ENCODE data around the gene DDX51.
A peak's percentile ranks its signal among the peaks of the same experiment; 100 is the strongest.
"Not testable (repeated sequence)": the region's sequence is repeated elsewhere in the genome, so short reads cannot be mapped to it uniquely, and the experiment has no call there.

The DDX51 gene

DNA sequence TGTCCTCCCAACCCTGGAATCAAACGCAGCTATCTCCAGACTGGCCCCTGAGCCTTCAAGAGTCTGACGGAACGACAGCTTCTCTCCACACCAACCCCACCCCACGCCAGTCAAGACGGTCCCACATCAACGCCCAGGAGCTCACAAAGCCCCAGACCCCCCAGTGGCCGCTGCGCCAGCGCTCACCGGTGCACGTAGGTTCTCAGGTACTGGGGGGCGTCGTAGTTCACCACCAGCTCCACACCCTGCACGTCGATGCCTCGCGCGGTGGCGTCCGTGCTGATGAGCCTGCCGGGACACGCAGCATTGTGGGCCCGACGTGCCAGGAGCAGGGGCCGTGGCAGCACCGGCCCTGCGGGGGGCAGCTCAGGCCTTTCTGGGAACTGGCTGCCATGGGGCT, 4.2 kb downstream of the DDX51 start:
- no peak for DNase-seq
- H3K27ac ChIP-seq = no peak overlapping the region
- H3K4me3 ChIP-seq (ENCODE audit: low read depth, low read length) = no peak overlapping the region
- peaks cover 46% of the 10 kb centered on the region for H3K36me3 ChIP-seq
- TF ChIP-seq, protein P1, sequence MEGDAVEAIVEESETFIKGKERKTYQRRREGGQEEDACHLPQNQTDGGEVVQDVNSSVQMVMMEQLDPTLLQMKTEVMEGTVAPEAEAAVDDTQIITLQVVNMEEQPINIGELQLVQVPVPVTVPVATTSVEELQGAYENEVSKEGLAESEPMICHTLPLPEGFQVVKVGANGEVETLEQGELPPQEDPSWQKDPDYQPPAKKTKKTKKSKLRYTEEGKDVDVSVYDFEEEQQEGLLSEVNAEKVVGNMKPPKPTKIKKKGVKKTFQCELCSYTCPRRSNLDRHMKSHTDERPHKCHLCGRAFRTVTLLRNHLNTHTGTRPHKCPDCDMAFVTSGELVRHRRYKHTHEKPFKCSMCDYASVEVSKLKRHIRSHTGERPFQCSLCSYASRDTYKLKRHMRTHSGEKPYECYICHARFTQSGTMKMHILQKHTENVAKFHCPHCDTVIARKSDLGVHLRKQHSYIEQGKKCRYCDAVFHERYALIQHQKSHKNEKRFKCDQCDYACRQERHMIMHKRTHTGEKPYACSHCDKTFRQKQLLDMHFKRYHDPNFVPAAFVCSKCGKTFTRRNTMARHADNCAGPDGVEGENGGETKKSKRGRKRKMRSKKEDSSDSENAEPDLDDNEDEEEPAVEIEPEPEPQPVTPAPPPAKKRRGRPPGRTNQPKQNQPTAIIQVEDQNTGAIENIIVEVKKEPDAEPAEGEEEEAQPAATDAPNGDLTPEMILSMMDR (IDR thresholded peaks at IDR 0.05; ENCODE audit: low read depth, low read length) = no peak
- H3K9me3 ChIP-seq (ENCODE audit: severe bottlenecking) = no peaks in the 10 kb centered on the region
- H3K27me3 ChIP-seq (ENCODE audit: insufficient read depth, low read depth, severe bottlenecking) = no peaks in the 10 kb centered on the region

DNA sequence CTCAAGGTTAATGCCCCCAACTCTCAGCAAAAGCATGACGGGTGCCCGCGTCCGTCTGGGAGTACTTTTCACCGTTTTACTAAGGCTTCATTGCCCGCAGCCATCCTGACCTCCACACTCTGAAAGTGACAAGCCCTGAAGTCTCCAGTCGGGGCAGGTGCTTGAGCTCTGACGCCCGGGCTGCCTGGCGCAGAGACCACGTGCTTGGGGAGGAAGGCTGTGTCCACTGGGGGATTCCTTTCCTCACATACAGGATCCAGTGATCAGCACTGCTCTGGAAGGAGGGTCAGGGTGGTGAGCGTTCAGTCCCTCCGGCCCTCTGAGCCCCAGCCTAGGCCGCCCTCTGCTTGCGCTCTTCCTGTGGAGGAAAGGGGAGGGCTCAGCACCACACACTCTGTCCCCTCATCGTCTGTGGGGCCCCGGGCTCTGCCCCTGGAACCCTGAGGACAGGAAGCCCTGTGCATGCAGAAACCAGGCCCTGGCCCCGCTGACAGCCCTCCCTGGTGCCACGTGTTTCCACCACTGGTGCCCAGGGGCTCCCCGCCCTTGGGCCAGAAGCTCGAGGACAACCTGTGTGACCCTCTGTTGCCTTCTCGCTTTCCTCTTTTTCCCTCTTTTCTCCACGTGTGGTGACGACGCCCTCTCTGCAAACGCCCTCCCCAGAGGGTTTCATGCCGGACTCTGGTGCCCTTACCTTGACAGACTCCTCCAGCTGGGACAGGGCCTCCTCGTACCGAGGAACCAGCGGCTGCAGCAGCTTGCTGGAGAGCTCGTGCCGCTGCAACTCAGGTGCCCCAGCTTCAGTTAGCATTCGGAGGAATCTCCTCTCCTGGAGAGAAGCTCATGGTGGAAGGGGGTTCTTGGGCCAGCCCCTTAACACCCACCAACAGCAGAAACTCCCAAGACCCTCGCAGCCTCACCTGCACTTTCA, 4.9 kb downstream of the DDX51 start:
- TF ChIP-seq, protein P1 (IDR thresholded peaks at IDR 0.05; ENCODE audit: low read depth, low read length) = no peak
- Histone ChIP-seq H3K36me3 (peaks cover 46% of the 10 kb centered on the region), H3K27me3 (ENCODE audit: insufficient read depth, low read depth, severe bottlenecking) (no peaks in the 10 kb centered on the region), H3K4me3 (ENCODE audit: low read depth, low read length) (no peak overlapping the region), H3K9me3 (ENCODE audit: severe bottlenecking) (no peaks in the 10 kb centered on the region), H3K27ac (no peak overlapping the region)
- DNase-seq = no peak

DNA sequence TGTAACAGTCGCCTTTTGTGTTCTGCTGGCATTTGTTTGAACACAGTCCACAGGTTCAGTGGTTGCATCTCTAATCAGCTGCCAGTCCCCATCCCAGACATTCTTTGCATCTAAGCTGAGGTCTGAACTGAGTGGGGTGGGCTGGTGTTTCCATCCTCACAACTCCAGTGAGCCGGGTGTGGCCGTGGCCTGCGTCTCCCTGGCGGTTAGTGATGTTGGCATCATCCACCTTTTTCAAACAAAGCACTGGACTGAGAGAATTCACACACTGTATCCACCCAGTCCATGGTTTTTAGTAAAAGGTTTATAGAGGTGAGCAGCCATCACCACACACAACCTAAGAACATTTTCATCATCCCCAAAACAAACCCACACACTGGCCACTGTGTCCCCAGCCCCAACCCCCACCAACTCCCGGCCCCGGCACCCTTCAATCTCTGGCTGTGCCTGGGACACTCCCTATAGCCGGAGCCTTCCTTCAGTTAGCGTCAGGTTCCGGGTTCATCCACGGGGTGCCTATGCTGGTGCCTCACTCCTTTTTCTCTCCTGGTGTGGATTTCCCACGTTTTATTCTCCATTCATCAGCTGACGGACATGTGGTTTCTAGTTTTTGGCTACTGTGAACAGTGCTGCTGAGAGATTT, 6.5 kb downstream of the DDX51 start:
- Histone ChIP-seq H3K27me3 (ENCODE audit: insufficient read depth, low read depth, severe bottlenecking) (no peaks in the 10 kb centered on the region), H3K27ac (no peak overlapping the region), H3K36me3 (peaks cover 44% of the 10 kb centered on the region), H3K9me3 (ENCODE audit: severe bottlenecking) (no peaks in the 10 kb centered on the region), H3K4me3 (ENCODE audit: low read depth, low read length) (no peak overlapping the region)
- TF ChIP-seq, protein P1 (IDR thresholded peaks at IDR 0.05; ENCODE audit: low read depth, low read length) = no peak
- no peak for DNase-seq

- H3K27ac ChIP-seq; H3K9me3 ChIP-seq (ENCODE audit: severe bottlenecking); H3K4me3 ChIP-seq (ENCODE audit: low read depth, low read length); H3K27me3 ChIP-seq (ENCODE audit: insufficient read depth, low read depth, severe bottlenecking); DNase-seq: not testable (repeated sequence)
- peaks cover 30% of the 10 kb centered on the region for H3K36me3 ChIP-seq
Measured at GRCh38 chr12:132136226-132136625, 7.9 kb downstream of the DDX51 start.

- not testable (repeated sequence) for DNase-seq; H3K9me3 ChIP-seq (ENCODE audit: severe bottlenecking); H3K4me3 ChIP-seq (ENCODE audit: low read depth, low read length); H3K27ac ChIP-seq; H3K27me3 ChIP-seq (ENCODE audit: insufficient read depth, low read depth, severe bottlenecking)
- peaks cover 15% of the 10 kb centered on the region for H3K36me3 ChIP-seq
Measured at GRCh38 chr12:132134653-132135183, 9.4 kb downstream of the DDX51 start.

DNA sequence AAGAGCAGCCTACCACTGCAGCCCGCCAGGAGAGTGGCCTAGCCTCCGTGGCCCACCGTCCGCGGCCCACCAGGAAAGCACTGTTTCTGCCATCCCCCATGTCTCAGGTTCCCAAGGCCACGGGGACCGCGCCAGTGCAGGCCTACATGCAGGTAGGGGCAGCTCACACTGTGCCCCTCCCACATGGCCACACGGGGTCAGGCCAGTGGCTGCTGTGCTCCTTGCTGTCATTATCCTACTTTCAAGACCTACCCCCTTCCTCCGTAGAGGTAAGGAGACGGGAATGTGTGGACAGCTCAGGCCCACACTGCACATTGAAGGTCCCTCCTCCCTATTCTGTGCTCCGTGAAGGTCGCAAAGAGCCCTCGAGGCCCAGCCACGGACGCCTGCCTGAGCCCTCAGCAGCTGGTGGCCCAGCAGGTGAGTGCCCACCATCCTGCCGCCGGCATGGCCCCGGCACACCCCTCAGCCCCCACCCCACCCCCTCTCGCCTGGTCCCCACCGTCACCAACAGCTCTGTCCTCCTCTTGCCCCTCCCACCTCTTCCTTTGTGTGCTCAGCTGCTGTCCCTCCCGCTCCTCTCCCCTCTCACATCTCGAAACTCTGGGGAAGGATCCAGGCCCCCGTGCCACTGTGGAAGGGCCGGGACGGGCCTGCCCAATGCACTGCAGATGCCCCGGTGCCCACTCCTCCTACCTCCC, 10.0 kb downstream of the DDX51 start:
- Histone ChIP-seq H3K27ac (no peak overlapping the region), H3K9me3 (ENCODE audit: severe bottlenecking) (no peaks in the 10 kb centered on the region), H3K27me3 (ENCODE audit: insufficient read depth, low read depth, severe bottlenecking) (no peaks in the 10 kb centered on the region), H3K4me3 (ENCODE audit: low read depth, low read length) (no peak overlapping the region), H3K36me3 (peaks cover 9% of the 10 kb centered on the region)
- no peak for DNase-seq
- TF ChIP-seq, protein P1 (IDR thresholded peaks at IDR 0.05; ENCODE audit: low read depth, low read length) = peak; percentile 18; the same call in 1 of the 2 replicates
